Left renal pelvis (tissue), 4 donors: ENCODE data around the gene EPS15. TPM values are rescaled to one million over a fixed set of nuclear protein-coding genes. Genes with fewer than 3 reads are reported as not detected.
"Not testable (repeated sequence)": the region's sequence is repeated elsewhere in the genome, so short reads cannot be mapped to it uniquely, and the experiment has no call there.

ENCODE experiments used
- DNase-seq, 4 donors: peaks; one replicate each; pipeline ENCODE4 v3.0.0-alpha.2; 2013; ENCODE audit warnings: low read depth in 4 of 4, low spot score in 3 of 4
- polyA plus RNA-seq, 4 donors: library from polyadenylated mRNA; unstranded; fragments of 120-200 nt; gene quantifications; one replicate each; pipeline ENCODE4 v1.2.1, GENCODE V29; 2013; ENCODE audit not compliant: insufficient read length in 4 of 4

EPS15 gene
- polyA plus RNA-seq, 4 donors = 42.9 to 47.3 (median 45.2) TPM

DNA sequence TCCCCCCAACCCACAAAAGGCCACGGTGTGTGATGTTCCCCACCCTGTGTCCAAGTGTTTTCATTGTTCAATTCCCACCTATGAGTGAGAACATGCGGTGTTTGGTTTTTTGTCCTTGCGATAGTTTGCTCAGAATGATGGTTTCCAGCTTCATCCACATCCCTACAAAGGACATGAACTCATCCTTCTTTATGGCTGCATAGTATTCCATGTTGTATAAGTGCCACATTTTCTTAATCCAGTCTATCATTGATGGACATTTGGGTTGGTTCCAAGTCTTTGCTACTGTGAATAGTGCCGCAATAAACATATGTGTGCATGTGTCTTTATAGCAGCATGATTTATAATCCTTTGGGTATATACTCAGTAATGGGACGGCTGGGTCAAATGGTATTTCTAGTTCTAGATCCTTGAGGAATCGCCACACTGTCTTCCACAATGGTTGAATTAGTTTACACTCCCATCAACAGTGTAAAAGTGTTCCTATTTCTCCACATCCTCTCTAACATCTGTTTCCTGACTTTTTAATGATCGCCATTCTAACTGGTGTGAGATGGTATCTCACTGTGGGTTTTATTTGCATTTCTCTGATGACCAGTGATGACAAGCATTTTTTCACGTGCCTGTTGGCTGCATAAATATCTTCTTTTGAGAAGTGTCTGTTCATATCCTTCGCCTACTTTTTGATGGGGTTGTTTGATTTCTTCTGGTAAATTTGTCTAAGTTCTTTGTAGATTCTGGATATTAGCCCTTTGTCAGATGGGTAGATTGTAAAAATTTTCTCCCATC, 44.0 kb downstream of the EPS15 start:
- not testable (repeated sequence) for DNase-seq

DNA sequence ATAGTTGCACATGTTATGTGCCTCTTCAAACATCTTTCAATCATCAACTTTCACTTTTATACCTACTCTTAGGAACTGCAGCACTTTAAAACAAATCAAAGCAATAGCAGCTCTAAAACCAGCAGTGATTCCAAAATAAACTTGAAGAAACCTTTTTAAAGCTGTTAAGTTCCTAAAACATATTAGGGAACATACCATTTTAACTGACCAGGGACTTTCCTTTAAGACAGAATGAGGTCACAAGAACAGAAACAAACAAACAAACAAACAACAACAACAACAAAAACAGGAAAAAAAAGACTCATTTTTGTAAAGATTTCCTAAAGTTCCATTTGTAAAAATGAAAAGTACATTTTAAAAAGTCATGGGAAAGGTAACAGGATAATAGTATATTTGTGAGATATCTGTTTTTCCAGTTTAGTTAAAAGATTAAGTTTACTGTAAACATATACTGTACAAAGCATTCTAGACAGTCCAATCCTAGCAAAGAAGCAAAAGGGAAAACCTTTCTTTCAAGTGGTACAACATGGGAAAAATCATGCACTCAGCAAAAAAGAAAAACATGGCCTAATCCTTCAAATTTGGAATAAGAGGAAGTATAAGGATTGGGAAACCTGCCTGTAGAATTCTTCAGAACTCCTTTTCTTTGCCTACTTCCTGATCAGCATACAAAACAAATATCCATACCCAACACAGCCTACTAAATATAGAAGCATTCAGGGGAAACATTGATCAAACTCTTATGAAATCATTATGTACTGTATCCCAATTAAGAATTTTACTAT, 45.5 kb downstream of the EPS15 start:
- no peak for DNase-seq

DNA sequence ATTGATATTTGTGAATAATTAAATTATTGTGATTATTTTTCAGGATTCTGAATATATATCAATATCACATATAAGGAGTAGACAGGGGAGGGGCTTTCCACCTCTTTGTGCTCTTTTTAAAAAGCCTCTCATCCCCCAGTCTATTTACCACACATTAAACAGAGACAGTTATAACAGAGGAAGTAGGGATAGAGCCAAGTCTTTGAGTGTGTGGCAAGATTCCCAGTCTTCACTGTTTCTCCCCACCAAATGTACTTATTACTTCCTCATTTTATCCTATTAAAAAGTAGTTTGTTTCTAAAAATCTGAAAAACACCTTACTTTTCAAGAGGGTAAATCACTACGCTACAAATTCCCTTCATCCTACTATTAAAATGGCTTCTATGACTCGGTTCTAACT, 46.7 kb downstream of the EPS15 start:
- no peak for DNase-seq

DNA sequence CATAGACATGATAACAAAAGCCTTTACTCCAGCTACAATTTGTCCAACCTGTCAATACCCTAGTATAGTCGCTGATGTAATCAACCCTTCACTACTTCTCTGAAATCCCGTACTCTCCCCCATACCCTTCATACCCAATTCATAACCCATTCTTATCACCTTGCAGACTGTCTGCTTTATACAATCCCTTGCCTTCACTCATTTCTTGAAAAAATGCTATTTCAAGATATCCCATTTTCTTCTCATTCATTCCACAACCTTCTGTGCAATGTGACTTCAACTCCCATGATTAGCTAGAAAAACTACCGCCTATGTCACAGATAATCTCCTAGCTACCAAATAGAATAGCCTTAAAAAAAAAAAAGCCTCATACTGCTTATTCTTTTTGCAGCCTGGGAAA, 49.5 kb downstream of the EPS15 start:
- DNase-seq = no peak

DNA sequence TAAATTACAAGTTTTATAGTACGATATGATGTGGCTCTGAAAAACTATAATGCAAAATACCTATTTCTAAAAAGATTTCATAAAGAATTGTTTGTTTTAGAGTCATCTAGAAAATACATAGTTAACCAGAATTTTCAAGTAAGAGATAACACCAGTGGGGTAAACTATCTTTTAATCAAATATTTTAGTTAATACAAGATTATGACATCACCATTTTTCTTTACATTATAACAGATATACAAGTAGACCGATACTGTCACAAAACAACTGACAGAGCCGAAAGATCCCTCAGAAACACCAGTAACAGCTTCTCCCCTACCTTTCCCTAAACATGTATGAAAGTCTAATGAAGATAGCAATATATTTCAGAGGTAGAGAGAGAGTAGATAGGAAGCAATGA, 54.2 kb downstream of the EPS15 start:
- DNase-seq = no peak

DNA sequence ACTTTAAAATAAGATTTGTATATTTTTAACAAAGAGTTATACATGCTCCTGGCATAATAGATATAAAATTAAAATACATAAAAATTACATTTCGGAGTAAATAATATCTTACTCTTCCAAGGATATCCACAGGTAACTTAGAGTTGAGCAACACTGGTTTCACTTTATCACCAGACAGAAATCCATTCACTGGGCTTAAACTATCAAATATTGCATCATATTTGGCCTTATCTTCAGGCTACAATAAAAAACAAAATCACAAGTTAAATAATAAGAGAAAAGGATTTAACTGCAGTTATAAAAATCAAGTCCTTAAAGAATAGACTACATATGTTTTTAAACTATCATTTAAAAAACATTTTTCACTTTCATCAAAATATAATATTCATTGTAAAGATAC, 55.5 kb downstream of the EPS15 start:
- no peak for DNase-seq

DNA sequence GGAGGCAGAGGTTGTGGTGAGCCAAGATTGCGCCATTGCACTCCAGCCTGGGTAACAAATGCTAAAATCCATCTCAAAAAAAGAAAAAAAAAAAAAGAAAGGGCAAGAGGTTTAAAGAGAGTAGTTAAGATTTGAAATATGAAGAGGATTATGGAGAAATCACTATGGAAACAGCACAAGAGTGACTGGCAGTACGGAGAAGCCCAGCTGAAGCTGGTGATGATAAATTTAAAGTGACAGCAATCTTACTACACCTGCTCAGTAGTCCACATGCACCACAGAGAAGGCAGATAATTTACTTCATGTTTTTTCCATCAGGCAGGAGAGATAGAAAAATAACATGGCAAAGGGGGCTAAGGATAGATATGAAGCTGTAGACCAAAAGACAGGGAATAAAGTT, 56.8 kb downstream of the EPS15 start:
- DNase-seq = not testable (repeated sequence)

DNA sequence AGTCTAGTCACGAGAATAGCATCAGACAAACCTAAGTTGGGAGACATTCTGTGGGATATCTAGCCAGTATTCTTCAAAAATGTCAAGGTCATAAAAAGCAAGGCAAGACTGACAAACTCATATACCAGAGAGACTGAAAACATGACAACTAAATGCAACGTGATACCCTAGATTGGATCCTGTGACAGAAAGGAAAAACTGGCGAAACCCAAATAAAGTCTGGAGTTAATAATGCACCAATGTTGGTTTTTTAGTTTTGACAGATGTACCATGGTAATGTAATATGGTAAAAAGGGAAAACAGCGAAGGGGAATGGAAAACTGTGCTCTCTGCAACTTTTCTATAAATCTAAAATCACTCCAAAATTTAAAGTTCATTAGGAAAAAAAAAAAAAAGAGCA, 64.5 kb downstream of the EPS15 start:
- no peak for DNase-seq

DNA sequence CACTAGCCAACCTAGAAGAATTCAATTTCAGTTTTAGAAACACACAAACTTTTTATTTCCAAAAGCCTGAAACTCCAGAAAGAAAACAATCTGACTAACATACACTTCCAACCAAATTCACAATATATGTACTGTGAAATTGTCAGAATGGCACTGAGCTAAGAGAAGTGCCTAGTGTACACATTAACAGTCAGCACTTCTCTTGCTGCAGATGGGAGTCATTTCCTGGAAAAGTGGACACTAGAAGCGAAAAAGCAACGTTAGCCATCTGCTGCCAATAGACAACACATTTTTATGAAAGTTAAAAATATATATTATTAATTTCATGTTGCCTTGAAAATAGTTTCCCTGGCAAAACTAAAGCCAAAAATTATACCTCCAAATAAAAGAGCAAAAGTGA, 66.1 kb downstream of the EPS15 start:
- no peak for DNase-seq

DNA sequence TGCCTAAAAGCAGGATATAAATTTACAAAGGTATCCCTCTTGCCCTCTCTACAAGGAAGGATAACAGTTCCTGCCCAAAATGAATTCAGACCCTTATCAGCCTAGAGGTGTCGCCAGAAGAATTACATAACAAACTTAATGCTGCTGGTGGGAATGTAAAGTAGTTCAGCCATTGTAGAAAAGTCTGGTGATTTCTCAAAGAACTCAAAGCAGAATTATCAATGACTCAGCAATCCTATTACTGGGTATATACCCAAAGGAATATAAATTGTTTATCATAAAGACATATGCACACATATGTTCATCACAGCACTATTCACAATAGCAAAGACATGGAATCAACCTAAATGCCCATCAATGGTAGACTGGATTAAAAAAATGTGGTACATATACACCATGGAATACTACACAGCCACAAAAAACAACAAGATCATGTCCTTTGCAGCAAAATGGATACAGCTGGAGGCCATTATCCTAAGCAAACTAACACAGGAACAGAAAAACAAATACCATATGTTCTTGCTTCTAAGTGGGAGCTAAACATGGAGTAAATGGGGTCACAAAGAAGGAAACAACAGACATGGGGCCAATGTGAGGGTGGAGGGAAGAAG, 70.1 kb downstream of the EPS15 start:
- DNase-seq = not testable (repeated sequence)

DNA sequence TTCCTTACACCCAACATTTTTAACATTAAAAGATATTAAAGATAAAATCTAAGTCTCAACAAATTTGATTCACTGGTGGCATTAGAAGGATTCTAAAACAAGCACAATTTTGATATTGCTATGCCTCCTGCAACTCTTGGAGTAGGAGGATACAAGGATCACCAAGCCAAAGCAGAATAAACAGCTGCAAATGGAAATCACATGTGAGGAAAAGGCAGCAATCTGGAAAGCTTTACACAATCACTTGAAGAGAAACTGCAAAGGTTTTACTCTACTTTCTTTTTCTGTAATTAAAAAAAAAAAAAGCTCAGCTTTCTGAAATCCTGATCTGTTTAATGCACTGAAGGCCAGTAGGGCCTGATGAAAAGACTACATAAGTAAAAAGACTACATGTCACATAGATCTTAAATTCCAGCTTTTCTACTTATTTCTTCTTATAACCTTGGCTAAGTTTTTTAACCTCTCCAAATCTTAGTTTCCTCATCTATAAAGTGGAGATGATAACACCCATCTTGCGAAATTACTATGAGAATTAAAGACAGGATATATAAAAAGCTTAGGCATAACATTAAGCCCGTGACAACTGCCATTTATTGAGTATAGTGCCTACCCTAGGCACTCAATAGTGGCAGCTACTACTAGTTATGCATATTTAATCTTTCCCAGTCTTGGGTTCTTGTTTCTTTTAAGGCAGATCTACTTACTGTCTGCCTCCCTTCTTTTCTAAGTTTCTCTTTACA, 73.5 kb downstream of the EPS15 start:
- DNase-seq = no peak

DNA sequence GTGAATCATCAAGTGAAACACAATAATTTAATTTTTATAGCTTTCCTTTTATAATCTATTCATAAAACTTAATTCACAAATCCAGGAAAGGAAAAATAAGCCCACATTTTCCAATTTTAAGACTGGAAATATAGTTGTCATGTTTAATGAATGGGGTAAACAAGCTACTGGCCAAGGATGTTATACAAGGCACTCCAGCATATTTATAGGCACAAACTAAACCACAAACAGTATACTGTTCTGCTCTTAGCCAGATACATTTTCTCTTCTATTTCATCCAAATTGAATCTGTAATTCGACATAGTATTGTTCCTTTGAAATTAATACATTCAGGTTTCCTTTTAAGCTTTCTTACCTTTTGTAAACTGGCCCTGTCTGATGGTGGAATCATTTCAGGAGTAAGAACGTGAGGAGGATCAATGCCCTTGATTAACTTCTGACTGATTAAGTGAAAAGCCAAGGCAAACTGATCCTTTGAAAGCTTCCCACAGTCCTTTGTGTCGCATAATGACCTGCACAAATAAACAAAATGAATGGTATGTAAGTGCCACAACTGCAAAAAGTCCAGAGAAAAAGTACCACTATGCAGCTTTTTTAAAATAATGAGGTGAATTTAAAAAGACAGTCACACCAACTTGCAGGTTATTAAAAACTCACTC, 74.4 kb downstream of the EPS15 start:
- no peak for DNase-seq

DNA sequence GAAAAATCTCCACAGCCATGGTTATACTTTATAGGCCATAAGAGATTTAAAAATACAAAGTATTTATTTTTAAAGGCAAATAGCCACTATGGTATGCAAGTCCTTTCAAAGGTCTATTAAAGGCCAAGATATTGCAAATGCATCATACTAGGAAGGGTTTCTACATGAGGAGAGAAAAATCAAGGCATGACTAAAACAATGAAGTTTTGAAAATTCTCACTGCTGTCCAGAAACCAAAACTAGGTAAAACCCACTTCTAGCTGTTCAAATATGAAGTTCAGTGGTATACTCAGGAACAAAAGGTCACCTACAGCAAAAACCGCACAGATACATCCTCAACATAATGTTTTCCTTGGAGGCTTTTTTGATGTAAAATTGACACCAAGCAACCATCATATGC, 75.0 kb downstream of the EPS15 start:
- DNase-seq = no peak

DNA sequence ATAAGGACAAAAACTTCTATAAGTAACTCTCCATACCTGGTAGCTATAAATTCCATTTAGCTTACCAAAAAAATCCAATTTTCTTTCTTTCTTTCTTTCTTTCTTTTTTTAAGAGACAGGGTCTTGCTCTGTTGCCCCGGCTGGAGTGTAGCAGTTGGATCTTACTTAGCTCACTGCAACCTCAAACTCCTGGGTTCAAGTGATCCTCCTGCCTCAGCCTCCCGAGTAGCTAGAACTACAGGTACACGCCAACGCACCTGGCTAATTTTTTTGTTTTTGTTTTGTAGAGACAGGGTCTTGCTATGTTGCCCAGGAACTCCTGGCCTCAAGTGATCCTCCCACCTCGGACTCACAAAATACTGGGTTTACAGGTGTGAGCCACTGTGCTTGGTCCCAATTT, 75.5 kb downstream of the EPS15 start:
- DNase-seq = no peak

DNA sequence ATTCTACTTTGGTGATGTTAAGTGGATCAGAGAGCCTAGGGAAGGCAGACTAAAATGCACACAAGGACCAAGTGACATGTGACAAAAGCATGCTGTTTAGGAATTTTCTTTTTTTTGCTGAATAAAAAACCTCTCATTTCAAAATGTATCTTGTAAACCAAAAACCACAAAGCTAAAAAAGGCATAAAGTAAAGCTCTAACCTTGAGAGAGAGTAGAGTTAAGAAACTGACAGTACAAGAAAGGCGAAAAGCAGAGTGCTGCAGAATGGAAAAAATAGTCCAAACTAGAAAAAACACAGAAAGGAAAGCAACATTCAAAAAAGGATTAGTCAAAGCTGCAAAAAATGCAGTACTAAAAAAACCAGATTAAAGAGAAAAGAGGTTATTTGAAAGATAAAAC, 76.5 kb downstream of the EPS15 start:
- no peak for DNase-seq

DNA sequence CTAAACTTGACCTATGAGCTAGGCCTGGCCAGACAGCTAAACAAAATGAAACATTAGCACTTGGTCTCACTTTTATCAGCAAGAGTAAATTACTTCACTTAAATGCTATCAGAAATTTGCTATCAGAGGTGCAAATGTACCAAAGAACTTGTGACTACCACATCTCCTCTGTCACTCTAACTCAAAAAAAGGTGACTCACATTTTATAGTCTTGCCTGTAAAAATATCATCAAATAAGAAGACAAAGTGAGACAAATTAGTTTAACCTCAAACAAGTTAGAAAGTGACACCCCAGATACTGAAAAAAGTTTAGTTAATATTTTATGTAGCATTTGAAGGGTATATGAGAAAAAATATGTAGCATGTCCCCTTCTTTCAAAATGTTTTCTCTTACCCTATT, 76.9 kb downstream of the EPS15 start:
- no peak for DNase-seq

DNA sequence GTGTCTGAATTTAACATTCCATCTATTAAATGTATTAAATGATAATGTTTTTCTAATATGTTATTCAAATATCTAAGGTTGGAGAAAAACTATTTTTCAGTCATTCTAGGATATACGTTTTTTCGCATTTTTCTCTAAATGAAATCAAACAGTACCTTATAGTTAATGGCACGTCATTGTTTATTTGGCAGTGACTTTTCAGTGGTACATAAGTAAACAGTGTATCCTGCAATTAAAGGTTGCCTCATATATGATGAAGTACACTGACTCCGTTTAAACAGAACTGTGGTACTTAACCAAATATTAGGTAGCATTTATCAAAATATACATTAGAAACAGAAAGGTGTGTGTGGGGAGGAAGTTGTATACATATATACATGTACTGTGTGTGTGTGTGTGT, 79.2 kb downstream of the EPS15 start:
- DNase-seq = no peak

DNA sequence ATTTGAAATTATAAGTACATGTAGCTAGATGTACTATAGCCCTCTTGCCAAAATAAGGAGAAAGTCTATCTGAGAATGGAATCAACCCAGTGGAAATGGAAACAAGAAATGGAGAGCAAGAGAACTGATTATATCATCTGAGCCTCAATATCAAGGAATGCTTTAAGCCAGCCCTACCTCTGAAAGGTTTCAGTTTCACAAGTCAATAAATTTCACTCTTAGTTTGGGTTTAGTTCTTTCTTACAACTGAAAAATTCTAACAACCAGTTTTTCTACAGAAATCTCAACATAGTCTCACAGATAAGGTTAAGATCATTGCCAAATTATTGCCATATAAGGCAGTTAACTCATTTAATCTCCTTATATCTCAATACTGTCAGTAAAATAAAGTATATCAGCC, 80.0 kb downstream of the EPS15 start:
- DNase-seq = no peak

DNA sequence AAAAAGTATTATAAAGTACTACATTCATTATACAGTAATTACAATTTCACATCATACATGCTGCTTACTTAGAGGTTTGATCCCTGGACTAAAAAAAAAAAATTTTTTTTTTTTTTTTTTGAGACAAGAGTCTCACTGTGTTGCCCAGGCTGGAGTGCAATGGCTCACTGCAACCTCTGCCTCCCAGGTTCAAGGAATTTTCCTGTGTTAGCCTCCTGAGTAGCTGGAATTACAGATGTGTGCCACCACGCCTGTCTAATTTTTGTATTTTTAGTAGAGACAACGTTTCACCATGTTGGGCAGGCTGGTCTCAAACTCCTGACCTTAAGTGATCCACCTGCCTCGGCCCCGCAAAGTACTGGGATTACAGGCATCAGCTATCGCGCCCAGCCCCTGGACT, 81.7 kb downstream of the EPS15 start:
- DNase-seq = not testable (repeated sequence)

DNA sequence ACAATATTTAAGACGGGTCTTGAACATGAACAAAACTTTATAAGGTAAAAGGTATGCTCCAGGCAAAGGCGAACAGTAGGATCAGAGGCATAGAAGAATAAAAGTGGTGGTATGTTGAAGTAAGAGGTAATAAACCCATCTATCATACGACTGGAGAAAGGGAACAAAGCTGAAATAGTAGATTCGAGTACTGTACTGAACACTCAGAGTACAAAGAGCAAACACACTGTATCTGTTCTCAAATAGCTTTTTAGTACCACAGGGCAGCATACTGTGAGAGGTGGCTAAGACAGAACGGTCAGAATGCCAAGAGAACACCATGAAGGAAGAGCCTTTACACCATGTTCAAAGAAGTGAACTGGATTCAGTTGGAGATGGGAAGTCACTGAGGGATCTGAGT, 83.2 kb downstream of the EPS15 start:
- no peak for DNase-seq
